OCI-LY1 (cell line): Measurements from ENCODE around the gene KRT26.

Experiments
- EZH2 ChIP-seq: fragments of 200-600 bp; sonication (generic), shearing (Covaris generic); IDR thresholded peaks from 2 replicates; pipeline ENCODE4 v1.8.0; 2017; ENCODE audit warnings: borderline replicate concordance, mixed run types, mild to moderate bottlenecking, antibody characterized with exemption, low read length, moderate library complexity, mixed read lengths
- TF ChIP-seq, protein P1 (sequence below): fragments of 200-600 bp; sonication (generic), shearing (Covaris generic); IDR thresholded peaks from 2 replicates; pipeline ENCODE4 v1.5.1; 2017; ENCODE audit warnings: mild to moderate bottlenecking, antibody characterized with exemption, low read length, moderate library complexity, mixed read lengths

GRCh38 chr17:40724656-40725055 is 47.3 kb downstream of the KRT26 start:
- TF ChIP-seq, protein P1, sequence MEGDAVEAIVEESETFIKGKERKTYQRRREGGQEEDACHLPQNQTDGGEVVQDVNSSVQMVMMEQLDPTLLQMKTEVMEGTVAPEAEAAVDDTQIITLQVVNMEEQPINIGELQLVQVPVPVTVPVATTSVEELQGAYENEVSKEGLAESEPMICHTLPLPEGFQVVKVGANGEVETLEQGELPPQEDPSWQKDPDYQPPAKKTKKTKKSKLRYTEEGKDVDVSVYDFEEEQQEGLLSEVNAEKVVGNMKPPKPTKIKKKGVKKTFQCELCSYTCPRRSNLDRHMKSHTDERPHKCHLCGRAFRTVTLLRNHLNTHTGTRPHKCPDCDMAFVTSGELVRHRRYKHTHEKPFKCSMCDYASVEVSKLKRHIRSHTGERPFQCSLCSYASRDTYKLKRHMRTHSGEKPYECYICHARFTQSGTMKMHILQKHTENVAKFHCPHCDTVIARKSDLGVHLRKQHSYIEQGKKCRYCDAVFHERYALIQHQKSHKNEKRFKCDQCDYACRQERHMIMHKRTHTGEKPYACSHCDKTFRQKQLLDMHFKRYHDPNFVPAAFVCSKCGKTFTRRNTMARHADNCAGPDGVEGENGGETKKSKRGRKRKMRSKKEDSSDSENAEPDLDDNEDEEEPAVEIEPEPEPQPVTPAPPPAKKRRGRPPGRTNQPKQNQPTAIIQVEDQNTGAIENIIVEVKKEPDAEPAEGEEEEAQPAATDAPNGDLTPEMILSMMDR = no peak
- TF ChIP-seq EZH2 = no peak
